Measurements from ENCODE around the gene SASH1. TPM values are rescaled to one million over a fixed set of nuclear protein-coding genes. Genes with fewer than 3 reads are reported as not detected.
A peak's percentile ranks its signal among the peaks of the same experiment; 100 is the strongest.
"Not testable (repeated sequence)": the region's sequence is repeated elsewhere in the genome, so short reads cannot be mapped to it uniquely, and the experiment has no call there.

The SASH1 gene
- total RNA-seq, 1 experiment from 2014 or later: 27.4 TPM

DNA sequence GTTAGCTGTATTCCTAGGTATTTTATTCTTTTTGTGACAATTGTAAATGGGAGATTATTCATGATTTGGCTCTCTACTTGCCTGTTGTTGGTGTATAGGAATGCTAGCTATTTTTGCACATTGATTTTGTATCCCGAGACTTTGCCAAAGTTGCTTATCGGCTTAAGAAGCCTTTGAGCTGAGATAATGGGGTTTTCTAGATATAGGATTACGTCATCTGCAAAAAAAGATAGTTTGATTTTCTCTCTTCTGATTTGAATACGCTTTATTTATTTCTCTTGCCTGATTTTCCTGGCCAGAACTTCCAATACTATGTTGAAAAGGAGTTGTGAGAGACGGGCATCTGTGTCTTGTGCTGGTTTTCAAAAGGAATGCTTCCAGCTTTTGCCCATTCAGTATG is 241.0 kb downstream of the SASH1 start (continued):
- TF ChIP-seq, protein P1, sequence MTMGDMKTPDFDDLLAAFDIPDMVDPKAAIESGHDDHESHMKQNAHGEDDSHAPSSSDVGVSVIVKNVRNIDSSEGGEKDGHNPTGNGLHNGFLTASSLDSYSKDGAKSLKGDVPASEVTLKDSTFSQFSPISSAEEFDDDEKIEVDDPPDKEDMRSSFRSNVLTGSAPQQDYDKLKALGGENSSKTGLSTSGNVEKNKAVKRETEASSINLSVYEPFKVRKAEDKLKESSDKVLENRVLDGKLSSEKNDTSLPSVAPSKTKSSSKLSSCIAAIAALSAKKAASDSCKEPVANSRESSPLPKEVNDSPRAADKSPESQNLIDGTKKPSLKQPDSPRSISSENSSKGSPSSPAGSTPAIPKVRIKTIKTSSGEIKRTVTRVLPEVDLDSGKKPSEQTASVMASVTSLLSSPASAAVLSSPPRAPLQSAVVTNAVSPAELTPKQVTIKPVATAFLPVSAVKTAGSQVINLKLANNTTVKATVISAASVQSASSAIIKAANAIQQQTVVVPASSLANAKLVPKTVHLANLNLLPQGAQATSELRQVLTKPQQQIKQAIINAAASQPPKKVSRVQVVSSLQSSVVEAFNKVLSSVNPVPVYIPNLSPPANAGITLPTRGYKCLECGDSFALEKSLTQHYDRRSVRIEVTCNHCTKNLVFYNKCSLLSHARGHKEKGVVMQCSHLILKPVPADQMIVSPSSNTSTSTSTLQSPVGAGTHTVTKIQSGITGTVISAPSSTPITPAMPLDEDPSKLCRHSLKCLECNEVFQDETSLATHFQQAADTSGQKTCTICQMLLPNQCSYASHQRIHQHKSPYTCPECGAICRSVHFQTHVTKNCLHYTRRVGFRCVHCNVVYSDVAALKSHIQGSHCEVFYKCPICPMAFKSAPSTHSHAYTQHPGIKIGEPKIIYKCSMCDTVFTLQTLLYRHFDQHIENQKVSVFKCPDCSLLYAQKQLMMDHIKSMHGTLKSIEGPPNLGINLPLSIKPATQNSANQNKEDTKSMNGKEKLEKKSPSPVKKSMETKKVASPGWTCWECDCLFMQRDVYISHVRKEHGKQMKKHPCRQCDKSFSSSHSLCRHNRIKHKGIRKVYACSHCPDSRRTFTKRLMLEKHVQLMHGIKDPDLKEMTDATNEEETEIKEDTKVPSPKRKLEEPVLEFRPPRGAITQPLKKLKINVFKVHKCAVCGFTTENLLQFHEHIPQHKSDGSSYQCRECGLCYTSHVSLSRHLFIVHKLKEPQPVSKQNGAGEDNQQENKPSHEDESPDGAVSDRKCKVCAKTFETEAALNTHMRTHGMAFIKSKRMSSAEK (CRISPR knock-in tag; IDR thresholded peaks at IDR 0.05; ENCODE audit: borderline replicate concordance): no peak
- TF ChIP-seq, protein P2, sequence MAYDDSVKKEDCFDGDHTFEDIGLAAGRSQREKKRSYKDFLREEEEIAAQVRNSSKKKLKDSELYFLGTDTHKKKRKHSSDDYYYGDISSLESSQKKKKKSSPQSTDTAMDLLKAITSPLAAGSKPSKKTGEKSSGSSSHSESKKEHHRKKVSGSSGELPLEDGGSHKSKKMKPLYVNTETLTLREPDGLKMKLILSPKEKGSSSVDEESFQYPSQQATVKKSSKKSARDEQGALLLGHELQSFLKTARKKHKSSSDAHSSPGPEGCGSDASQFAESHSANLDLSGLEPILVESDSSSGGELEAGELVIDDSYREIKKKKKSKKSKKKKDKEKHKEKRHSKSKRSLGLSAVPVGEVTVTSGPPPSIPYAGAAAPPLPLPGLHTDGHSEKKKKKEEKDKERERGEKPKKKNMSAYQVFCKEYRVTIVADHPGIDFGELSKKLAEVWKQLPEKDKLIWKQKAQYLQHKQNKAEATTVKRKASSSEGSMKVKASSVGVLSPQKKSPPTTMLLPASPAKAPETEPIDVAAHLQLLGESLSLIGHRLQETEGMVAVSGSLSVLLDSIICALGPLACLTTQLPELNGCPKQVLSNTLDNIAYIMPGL (CRISPR knock-in tag; IDR thresholded peaks at IDR 0.05): no peak

DNA sequence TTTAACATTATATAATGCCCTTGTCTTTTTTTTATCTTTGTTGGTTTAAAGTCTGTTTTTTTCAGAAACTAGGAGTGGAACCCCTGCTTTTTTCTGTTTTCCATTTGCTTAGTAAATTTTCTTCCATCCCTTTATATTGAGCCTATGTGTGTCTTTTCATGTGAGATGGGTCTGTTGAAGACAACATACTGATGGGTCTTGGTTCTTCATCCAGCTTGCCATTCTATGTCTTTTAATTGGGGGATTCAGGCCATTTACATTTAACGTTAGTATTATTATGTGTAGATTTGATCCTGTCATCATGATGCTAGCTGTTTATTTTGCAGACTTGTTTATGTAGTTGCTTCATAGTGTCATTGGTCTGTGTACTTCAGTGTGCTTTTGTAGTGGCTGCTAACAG is 243.0 kb downstream of the SASH1 start:
- Mint-ChIP-seq H3K27me3 (ENCODE audit: low read depth) (peaks cover 25% of the 10 kb centered on the region; the same call in 1 of the 2 replicates), H3K36me3 (peaks cover 80% of the 10 kb centered on the region), H3K9me3 (peaks cover 84% of the 10 kb centered on the region)
- H3K4me3 Mint-ChIP-seq; H3K27ac Mint-ChIP-seq; DNase-seq (ENCODE audit: low spot score); ATAC-seq; CTCF ChIA-PET; H3K4me1 Mint-ChIP-seq: not testable (repeated sequence)
- POLR2A ChIA-PET: interaction anchor here (0.6 kb wide), 1 partner anchor 424 kb away, joined by 3 read pairs; no protein-coding TSS in a partner anchor

DNA sequence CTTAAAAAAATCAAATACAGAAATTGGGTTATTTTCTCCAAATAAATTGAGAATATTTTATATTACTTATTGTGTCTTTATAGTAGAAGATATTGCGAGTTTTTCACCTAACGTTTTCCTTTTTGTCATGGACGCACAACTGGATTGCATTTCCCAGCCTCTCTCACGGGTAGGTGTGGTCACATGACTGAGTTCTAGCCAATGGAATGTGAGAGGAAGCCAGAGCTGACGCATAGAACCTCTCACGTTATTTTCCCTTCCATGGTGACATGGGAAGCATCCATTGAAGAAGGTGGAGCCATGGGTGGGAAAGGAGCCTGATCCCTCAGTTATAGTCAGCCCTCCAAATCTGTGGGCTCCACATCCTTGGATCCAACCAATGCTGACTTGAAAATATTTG is 248.2 kb downstream of the SASH1 start:
- ChIA-PET CTCF (interaction anchor here (1.6 kb wide), 1 partner anchor 13 kb away, joined by 7 read pairs; no protein-coding TSS in a partner anchor), POLR2A (no interaction called here)
- no peak overlapping the region for H3K27ac Mint-ChIP-seq
- TF ChIP-seq, protein P3, sequence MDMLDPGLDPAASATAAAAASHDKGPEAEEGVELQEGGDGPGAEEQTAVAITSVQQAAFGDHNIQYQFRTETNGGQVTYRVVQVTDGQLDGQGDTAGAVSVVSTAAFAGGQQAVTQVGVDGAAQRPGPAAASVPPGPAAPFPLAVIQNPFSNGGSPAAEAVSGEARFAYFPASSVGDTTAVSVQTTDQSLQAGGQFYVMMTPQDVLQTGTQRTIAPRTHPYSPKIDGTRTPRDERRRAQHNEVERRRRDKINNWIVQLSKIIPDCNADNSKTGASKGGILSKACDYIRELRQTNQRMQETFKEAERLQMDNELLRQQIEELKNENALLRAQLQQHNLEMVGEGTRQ (CRISPR knock-in tag; IDR thresholded peaks at IDR 0.05): peak; percentile 54
- TF ChIP-seq NFYB (CRISPR knock-in tag; conservative IDR thresholded peaks at IDR 0.05; ENCODE audit: low read depth) (peak; percentile 49; the same call in 1 of the 2 replicates), GTF2I (CRISPR knock-in tag; conservative IDR thresholded peaks at IDR 0.05) (no peak)
- H3K27me3 Mint-ChIP-seq (ENCODE audit: low read depth): peaks cover 14% of the 10 kb centered on the region; the same call in 1 of the 2 replicates
- DNase-seq (ENCODE audit: low spot score) (no peak), ATAC-seq (no peak)
- H3K4me3 Mint-ChIP-seq: no peak overlapping the region
- H3K36me3 Mint-ChIP-seq: peaks cover 43% of the 10 kb centered on the region
- H3K9me3 Mint-ChIP-seq: peaks cover 44% of the 10 kb centered on the region
- H3K4me1 Mint-ChIP-seq: peaks cover 12% of the 10 kb centered on the region

DNA sequence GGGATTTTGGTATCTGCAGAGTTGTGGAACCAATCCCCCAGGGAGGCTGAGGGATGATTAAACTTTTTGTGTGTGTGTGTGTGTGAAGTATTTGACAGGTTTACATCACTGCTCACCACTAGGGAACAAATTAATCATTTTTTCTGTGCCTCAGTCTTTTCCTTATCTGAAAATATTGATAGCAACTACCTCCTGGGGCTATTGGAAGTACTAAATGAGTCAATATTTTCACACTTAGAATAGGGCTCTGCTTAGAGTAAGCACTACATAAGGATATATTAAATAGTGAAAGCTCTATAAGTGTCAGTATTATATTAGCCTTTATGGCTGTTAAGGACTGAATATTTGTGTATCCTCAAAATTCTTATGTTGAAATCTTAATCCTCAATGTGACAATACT is 249.0 kb downstream of the SASH1 start:
- Mint-ChIP-seq H3K27ac (no peak overlapping the region), H3K4me1 (peaks cover 13% of the 10 kb centered on the region), H3K36me3 (peaks cover 35% of the 10 kb centered on the region), H3K27me3 (ENCODE audit: low read depth) (peaks cover 8% of the 10 kb centered on the region; the same call in 1 of the 2 replicates), H3K9me3 (peaks cover 36% of the 10 kb centered on the region), H3K4me3 (no peak overlapping the region)
- DNase-seq (ENCODE audit: low spot score) (no peak), ATAC-seq (no peak)
- CTCF ChIA-PET: no interaction called here
- POLR2A ChIA-PET: no interaction called here
- TF ChIP-seq RELA (CRISPR knock-in tag; IDR thresholded peaks at IDR 0.05; ENCODE audit: borderline replicate concordance) (no peak), TP53 (CRISPR knock-in tag; IDR thresholded peaks at IDR 0.05) (no peak), JUN (CRISPR knock-in tag; IDR thresholded peaks at IDR 0.05) (no peak), GABPB1 (CRISPR knock-in tag; IDR thresholded peaks at IDR 0.05) (no peak), NR1H2 (CRISPR knock-in tag; IDR thresholded peaks at IDR 0.05) (no peak), GTF2I (CRISPR knock-in tag; conservative IDR thresholded peaks at IDR 0.05) (no peak)
- TF ChIP-seq, protein P4, sequence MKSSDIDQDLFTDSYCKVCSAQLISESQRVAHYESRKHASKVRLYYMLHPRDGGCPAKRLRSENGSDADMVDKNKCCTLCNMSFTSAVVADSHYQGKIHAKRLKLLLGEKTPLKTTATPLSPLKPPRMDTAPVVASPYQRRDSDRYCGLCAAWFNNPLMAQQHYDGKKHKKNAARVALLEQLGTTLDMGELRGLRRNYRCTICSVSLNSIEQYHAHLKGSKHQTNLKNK (CRISPR knock-in tag; IDR thresholded peaks at IDR 0.05): no peak
- TF ChIP-seq, protein P5, sequence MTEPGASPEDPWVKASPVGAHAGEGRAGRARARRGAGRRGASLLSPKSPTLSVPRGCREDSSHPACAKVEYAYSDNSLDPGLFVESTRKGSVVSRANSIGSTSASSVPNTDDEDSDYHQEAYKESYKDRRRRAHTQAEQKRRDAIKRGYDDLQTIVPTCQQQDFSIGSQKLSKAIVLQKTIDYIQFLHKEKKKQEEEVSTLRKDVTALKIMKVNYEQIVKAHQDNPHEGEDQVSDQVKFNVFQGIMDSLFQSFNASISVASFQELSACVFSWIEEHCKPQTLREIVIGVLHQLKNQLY (CRISPR knock-in tag; IDR thresholded peaks at IDR 0.05): no peak

Data from WTC11 (cell line).